Esophagus muscularis mucosa (tissue), 4 donors: Measurements from ENCODE around the gene LIN28B. TPM values are rescaled to one million over a fixed set of nuclear protein-coding genes. Genes with fewer than 3 reads are reported as not detected.
"Not testable (repeated sequence)": the region's sequence is repeated elsewhere in the genome, so short reads cannot be mapped to it uniquely, and the experiment has no call there.

ENCODE experiments used
- DNase-seq: peaks from one replicate; pipeline ENCODE4 v3.0.0-alpha.2; 2017; ENCODE audit errors: extremely low spot score
- H3K27ac ChIP-seq, 4 donors: fragments of 200-600 bp; sonication (generic); replicated peaks in 1 of 4; 1 replicate in 3 of 4; 2 replicates in 1 of 4; pipeline ENCODE4 v1.5.1; 2016 to 2019; ENCODE audit warnings: mild to moderate bottlenecking in 1 of 4
- H3K27me3 ChIP-seq, 4 donors: fragments of 200-600 bp; sonication (generic); one replicate each; pipeline versions ENCODE4 v1.5.1 to v1.6.0; 2016 to 2019
- H3K36me3 ChIP-seq, 4 donors: fragments of 200-600 bp; sonication (generic); one replicate each; pipeline ENCODE4 v1.5.1; 2016 to 2019
- H3K4me1 ChIP-seq, 4 donors: fragments of 200-600 bp; sonication (generic); one replicate each; pipeline ENCODE4 v1.5.1; 2016 to 2019
- H3K4me3 ChIP-seq, 4 donors: fragments of 200-600 bp; sonication (generic); 1 replicate in 2 of 4; 2 replicates in 2 of 4; pipeline ENCODE4 v1.5.1; 2016 to 2019; ENCODE audit warnings: mild to moderate bottlenecking in 4 of 4, moderate library complexity in 1 of 4
- H3K9me3 ChIP-seq, 4 donors: fragments of 200-600 bp; sonication (generic); 1 replicate in 3 of 4; 2 replicates in 1 of 4; pipeline ENCODE4 v1.5.1; 2016 to 2019
- EP300 ChIP-seq: sonication (generic); formaldehyde crosslinking; IDR thresholded peaks from one replicate; pipeline ENCODE4 v1.6.1; 2017; ENCODE audit warnings: antibody characterized with exemption
- POLR2A ChIP-seq: fragments of 450-650 bp; IDR thresholded peaks from one replicate; pipeline ENCODE4 v1.6.1; 2017; ENCODE audit warnings: antibody characterized with exemption, moderate library complexity, mild to moderate bottlenecking, low read depth
- POLR2AphosphoS5 ChIP-seq, 2 donors: sonication (generic); formaldehyde crosslinking; IDR thresholded peaks; one replicate each; pipeline ENCODE4 v1.6.1; 2017; ENCODE audit warnings: antibody characterized with exemption in 2 of 2
- WGBS: methylation state at CpG from one replicate; pipeline ENCODE4 v1.1.5; 2018; 5-methylcytosine and 5-hydroxymethylcytosine counted together
- intact Hi-C: fragments of 100-400 bp; cut with DNase I; formaldehyde crosslinking; loops from one replicate; pipeline ENCODE4 v1.15.1; 2023
- total RNA-seq, 4 donors: library from RNA; depleted of rRNA; stranded (reverse); fragments of >200 nt; gene quantifications; one replicate each; pipeline versions ENCODE4 v1.1.0 to v1.2.1, GENCODE V29; 2016
- TF ChIP-seq, protein P1 (sequence below), 3 experiments: fragments of 200-600 bp in 2 of 3; fragments of 450-650 bp in 1 of 3; sonication (generic) in 2 of 3; IDR thresholded peaks; one replicate each; pipeline ENCODE4 v1.5.1; 2017 to 2019; ENCODE audit warnings: antibody characterized with exemption in 3 of 3, mild to moderate bottlenecking in 2 of 3, moderate library complexity in 1 of 3

LIN28B gene
- total RNA-seq, 4 donors from 2014 or later = not detected

DNA sequence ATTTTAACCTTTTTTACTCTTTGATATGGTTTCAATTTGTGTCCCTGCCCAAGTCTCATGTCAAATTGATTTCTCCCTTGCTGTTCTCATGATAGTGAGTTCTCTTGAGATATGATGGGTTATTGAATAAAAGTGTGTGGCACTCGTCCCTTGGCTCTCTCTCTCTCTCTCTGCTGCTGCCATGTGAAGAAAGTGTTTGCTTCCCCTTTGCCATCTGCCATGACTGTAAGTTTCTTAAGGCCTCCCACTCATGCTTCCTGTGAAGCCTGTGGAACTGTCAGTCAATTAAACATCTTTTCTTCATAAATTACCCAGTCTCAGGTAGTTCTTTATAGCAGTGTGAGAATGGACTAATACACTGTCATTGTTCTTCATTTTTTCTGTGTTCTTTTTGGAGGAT, 48.5 kb downstream of the LIN28B start:
- Histone ChIP-seq H3K36me3 (no peaks in the 10 kb centered on the region), H3K4me1 (no peaks in the 10 kb centered on the region), H3K9me3 (no peaks in the 10 kb centered on the region), H3K27ac (no peak overlapping the region), H3K4me3 (no peak overlapping the region), H3K27me3 (no peaks in the 10 kb centered on the region)
- 43% methylated on average over 1 of the region's 1 CpG for WGBS
- DNase-seq = no peak
- intact Hi-C loops = no loop called here
- TF ChIP-seq POLR2A = no peak

DNA sequence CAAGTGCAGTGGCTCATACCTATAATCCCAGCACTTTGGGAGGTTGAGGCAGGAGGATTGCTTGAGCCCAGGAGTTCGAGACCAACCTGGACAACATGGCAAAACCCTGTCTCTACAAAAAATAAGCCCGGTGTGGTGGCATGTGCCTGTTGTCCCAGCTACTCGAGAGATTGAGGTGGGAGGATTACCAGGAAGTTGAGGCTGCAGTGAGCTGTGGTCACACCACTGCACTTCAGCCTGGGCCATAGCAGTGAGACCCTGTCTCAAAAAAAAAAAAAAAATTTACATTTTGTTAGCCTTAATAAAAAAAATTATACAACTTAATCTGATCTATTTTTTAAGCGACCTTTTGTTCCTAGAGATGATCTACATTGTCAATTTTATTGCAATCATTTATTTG, 56.6 kb downstream of the LIN28B start:
- WGBS = 85% methylated on average over 4 of the region's 4 CpGs

DNA sequence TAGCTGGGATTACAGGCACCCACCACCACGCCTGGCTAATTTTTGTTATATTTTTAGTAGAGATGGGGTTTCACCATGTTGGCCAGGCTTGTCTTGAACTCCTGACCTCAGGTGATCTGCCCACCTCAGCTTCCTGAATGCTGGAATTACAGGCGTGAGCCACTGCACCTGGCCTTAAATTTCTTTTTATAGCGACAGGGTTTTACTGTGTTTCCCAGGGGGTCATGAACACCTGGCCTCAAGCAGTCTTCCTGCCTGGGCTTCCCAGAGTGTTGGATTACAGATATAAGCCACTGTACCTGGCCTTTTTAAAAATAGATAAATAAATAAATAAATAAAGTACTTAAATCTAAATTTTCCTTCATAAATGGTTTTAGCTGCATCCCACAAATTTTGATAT, 57.5 kb downstream of the LIN28B start:
- TF ChIP-seq, protein P1, sequence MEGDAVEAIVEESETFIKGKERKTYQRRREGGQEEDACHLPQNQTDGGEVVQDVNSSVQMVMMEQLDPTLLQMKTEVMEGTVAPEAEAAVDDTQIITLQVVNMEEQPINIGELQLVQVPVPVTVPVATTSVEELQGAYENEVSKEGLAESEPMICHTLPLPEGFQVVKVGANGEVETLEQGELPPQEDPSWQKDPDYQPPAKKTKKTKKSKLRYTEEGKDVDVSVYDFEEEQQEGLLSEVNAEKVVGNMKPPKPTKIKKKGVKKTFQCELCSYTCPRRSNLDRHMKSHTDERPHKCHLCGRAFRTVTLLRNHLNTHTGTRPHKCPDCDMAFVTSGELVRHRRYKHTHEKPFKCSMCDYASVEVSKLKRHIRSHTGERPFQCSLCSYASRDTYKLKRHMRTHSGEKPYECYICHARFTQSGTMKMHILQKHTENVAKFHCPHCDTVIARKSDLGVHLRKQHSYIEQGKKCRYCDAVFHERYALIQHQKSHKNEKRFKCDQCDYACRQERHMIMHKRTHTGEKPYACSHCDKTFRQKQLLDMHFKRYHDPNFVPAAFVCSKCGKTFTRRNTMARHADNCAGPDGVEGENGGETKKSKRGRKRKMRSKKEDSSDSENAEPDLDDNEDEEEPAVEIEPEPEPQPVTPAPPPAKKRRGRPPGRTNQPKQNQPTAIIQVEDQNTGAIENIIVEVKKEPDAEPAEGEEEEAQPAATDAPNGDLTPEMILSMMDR (IDR thresholded peaks at IDR 0.05) = no peak
- no peak for TF ChIP-seq POLR2A
- no peak for TF ChIP-seq EP300
- TF ChIP-seq POLR2AphosphoS5 (IDR thresholded peaks at IDR 0.05) = no peak
- WGBS = 77% methylated on average over 3 of the region's 3 CpGs
- H3K36me3 ChIP-seq = no peaks in the 10 kb centered on the region
- H3K4me1 ChIP-seq = no peaks in the 10 kb centered on the region
- no peaks in the 10 kb centered on the region for H3K27me3 ChIP-seq
- no peak for DNase-seq
- H3K9me3 ChIP-seq = no peaks in the 10 kb centered on the region
- no peak overlapping the region for H3K27ac ChIP-seq
- H3K4me3 ChIP-seq = no peak overlapping the region
- intact Hi-C loops = no loop called here

More for the DNA sequence above, 56.6 kb downstream of the LIN28B start:
- H3K9me3 ChIP-seq, H3K36me3 ChIP-seq, intact Hi-C loops, H3K4me3 ChIP-seq, H3K27ac ChIP-seq, H3K4me1 ChIP-seq, DNase-seq, H3K27me3 ChIP-seq: not testable (repeated sequence)

DNA sequence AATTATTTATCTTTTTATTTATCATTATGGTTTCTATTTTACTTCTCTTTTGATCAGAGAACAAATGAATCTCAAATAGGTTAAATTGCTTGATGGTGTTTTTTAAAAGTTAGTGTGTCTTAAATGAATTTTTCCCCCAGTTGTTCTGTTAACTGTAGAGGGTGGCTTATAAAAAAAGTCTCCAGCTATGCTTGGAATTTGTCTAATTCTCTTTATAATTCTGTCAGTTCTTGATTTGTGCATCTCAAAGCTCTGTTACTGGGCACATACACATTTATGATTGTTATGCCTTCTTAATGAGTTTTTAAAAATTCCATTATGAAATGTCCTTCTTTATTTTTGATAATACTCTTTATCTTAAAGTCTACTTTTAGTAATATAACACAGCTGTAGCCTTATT, 58.0 kb downstream of the LIN28B start:
- Histone ChIP-seq H3K9me3 (no peaks in the 10 kb centered on the region), H3K36me3 (no peaks in the 10 kb centered on the region), H3K27ac (no peak overlapping the region), H3K4me3 (no peak overlapping the region), H3K4me1 (no peaks in the 10 kb centered on the region), H3K27me3 (no peaks in the 10 kb centered on the region)
- intact Hi-C loops = no loop called here
- TF ChIP-seq POLR2A = no peak
- TF ChIP-seq, protein P1 (IDR thresholded peaks at IDR 0.05) = no peak
- DNase-seq = no peak

DNA sequence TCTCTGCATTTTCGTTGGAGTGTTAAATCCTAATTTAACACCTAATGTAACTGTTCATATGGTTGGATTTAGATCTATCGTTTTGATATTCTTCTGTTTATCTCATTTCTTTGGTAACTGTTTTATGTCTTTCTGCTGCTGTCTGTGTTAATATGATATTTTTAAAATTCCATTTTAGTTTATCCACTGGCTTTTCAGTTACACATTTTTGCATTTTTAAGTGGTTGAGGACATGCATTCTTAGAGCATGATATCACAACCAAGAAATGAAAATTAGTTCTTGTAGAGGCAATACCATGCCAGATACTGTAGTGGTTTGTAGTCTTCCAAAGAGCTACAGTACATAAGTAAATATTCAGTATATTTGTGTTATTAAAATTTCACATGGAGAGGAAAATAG, 58.6 kb downstream of the LIN28B start:
- Histone ChIP-seq H3K4me1 (no peaks in the 10 kb centered on the region), H3K4me3 (no peak overlapping the region), H3K27ac (no peak overlapping the region), H3K27me3 (no peaks in the 10 kb centered on the region), H3K36me3 (no peaks in the 10 kb centered on the region), H3K9me3 (no peaks in the 10 kb centered on the region)
- DNase-seq = no peak
- TF ChIP-seq POLR2AphosphoS5 (IDR thresholded peaks at IDR 0.05) (no peak), POLR2A (no peak), EP300 (no peak)
- TF ChIP-seq, protein P1 (IDR thresholded peaks at IDR 0.05) = no peak
- 46% methylated on average over 2 of the region's 2 CpGs for WGBS
- intact Hi-C loops = no loop called here

DNA sequence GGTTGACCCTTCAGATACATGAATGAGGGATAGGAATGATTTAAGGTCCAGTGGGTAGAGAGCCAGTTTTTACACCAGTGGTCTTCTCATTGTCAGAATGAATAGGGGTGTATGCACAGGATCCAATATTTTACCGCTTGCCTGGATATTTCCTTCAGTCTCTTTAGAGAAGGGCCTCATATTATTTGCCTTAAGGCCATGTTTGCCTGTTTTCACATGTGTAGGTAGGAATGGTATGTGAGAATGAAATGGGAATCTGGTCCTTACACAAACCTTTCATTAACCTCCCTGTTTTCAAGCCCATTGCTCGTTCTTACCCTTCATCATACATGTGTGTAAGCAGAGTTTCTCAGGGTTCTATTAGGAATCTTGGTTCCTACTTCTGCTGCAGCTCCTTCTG, 62.4 kb downstream of the LIN28B start:
- 84% methylated on average over 2 of the region's 2 CpGs for WGBS
- peaks cover 0 to 11% (median 0%) of the 10 kb centered on the region in 4 donors for H3K27me3 ChIP-seq
- H3K4me3 ChIP-seq = no peak overlapping the region
- H3K4me1 ChIP-seq = no peaks in the 10 kb centered on the region
- no peaks in the 10 kb centered on the region for H3K36me3 ChIP-seq
- intact Hi-C loops = no loop called here
- H3K27ac ChIP-seq = no peak overlapping the region
- TF ChIP-seq POLR2A = no peak
- TF ChIP-seq, protein P1 (IDR thresholded peaks at IDR 0.05) = no peak
- no peak for TF ChIP-seq EP300
- TF ChIP-seq POLR2AphosphoS5 (IDR thresholded peaks at IDR 0.05) = no peak
- DNase-seq = no peak
- no peaks in the 10 kb centered on the region for H3K9me3 ChIP-seq
